ENCODE results near the gene BMF.
"Not testable (repeated sequence)": the region's sequence is repeated elsewhere in the genome, so short reads cannot be mapped to it uniquely, and the experiment has no call there.

BMF gene, protein sequence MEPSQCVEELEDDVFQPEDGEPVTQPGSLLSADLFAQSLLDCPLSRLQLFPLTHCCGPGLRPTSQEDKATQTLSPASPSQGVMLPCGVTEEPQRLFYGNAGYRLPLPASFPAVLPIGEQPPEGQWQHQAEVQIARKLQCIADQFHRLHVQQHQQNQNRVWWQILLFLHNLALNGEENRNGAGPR

DNA sequence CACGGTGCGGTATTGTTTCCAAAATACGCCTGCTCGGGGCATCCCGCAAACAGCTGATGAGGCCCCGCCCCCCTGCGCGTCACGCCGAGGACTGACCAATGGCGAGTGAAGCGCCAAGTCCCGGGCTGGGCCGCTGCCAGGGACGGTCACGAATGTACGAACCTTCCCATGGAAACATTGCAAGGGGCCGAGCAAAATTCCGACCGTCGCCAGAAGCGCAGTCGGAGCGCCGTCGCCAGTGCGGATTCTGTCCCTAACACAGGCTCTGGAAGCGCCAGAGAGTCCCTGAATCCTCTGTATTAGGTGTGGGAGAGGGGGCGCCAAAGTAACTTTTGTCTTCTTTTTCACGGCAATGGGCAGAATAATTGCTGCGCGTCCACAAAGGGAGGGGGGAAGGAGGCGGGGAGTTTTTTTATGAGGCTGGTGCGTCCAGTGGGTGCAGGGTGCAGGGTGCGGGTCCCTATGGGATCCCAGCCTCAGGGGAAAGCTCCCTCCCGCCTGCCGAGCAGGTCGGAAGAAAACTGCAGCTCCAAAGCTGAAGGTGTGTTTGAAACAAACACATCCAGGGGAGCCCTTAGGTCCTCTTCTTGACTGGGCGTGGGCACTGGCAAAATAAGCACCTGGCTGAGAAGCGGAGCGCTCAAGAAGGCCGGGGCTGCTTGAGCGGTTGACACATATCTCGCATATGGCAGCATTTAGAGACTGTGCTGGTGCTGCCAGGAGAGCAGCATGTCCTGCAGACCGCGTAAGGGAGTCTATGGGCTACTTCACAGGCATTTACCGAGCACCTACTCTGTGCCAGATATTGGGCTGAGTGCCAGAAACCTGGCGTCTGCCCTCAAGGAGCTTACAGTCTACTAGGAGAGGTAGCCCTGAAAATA, at the start of gene BMF:
TSS of gene BMF (minus strand) at position 25 of the 881 bp plus-strand sequence. CDS start 2,793 bp downstream, outside the sequence.
- peak; percentile 96 to 98 (median 97) for DNase-seq (ENCODE audit: low read depth in 2 of 3, low spot score in 1 of 3)

DNA sequence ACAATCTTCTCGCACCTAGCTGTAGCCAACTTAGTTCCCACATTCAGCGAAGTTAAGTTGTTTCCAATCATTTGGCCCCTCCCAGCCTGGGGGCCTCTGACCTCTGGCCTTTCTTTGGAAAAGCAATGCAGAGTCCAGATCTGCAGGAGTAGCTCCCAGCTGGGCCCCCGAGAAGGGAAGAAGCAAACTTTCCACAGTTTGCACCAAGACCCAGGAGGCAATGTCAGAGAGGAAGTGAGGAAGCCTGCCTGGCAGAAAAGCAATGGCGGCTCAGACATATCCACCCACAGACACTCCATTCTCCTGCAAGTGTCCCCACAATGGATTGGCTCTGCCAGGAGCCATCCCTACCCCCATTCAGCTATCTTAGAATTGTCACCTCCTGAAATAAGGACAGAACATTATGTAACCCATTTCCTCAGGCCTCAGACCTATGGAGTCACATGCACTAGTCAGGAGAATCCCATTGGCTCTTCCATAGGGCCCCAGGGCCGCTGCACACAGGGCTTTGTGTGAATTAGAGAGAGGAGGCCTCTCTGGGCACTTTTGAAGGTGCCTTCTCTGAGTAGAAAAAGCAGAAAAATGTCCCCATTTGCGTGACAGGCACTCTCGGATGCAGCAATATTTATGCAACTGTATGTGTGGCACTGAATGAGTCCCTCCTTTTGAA, 49.2 kb upstream of the BMF start:
- no peak for DNase-seq (ENCODE audit: low read depth in 2 of 3, low spot score in 1 of 3)

DNA sequence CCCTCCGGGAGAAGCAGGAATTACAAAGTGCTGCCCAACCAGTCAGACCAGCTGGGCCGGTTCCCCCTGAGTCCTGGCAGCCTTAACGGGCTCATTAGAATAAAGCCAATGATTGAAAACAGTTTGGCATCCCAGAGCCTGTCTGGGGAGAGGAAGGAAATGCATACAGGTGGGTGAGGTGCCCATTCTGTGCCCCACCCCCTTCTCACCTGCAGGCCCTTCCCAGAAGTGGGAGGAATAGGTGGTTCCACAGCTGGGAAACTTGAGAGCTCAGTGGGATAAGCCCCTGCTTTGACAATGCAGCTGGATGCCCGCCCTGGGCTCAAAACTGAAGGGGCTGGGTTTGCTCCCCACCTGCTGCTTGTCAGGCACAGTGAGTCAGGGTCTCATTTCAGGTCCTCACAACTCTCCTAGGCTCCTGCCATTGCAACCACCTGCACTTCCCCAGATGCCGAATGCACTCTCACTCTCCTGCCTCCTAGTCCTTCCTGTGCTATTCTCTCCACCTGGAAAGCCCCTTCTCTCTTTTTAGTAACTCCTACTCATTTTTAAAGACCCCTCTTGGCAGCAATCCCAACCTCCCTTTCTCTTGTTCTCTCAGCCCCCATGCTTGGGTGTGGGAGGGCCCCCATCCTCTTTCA, 46.7 kb upstream of the BMF start:
- no peak for DNase-seq (ENCODE audit: low read depth in 2 of 3, low spot score in 1 of 3)

DNA sequence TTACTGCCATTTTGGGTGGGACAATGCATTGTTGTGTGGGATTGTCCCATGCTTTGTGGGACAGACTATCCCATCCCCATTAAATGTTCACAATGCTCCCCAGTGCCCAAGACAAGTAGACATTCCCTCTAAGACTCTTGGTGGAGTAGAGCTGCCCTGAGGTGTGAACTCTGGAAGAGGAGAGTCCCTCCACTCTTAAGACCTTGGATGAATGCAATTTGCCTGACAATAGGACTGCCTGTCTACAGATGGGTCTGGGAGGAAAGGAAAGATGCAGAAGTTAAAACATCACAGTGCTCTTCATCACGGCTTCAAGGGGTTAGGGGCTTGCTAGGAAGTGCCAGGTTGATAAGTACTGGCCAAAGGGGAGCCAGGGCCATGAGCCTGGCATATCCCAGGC, 46.1 kb upstream of the BMF start:
- not testable (repeated sequence) for DNase-seq (ENCODE audit: low read depth in 2 of 3, low spot score in 1 of 3)

DNA sequence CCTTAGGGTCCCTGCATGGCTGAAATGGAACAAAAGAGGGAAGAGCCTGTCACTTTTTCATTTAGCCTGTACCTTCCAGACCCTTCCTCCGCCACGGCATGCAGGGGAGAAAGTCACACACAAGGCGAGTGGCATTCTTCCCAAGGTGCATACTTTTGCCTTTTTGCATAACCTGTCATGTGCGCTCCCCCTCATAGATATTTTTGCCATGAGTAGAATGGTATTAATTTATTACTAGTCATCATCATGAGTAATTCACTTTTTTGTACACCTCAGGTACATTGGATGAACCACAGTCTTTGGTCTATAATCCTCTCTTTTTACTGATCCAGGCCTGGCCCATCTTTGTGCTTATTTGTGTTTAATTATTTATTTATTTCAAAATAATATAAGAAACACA, 43.3 kb upstream of the BMF start:
- DNase-seq (ENCODE audit: low read depth in 2 of 3, low spot score in 1 of 3), result no peak

DNA sequence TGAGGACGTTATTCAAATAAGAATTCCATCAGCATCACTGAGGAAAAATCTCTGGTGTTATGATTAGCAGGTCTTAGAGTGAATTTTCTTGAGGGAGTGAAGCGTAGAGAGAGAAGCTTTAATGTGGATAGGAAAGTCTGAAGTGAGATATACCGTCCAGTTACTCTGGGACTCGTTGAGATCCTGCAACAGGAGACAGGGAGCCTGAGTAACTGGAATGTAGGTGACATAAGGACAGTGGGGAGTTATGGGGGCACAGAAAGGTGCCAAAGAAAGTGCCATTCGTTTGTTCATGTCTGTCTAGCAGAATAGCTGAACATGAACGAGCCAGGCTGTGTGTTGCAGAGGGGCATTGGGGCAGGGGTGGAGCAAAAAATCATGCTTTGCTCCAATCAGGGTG, 42.8 kb upstream of the BMF start:
- DNase-seq (ENCODE audit: low read depth in 2 of 3, low spot score in 1 of 3), result no peak

DNA sequence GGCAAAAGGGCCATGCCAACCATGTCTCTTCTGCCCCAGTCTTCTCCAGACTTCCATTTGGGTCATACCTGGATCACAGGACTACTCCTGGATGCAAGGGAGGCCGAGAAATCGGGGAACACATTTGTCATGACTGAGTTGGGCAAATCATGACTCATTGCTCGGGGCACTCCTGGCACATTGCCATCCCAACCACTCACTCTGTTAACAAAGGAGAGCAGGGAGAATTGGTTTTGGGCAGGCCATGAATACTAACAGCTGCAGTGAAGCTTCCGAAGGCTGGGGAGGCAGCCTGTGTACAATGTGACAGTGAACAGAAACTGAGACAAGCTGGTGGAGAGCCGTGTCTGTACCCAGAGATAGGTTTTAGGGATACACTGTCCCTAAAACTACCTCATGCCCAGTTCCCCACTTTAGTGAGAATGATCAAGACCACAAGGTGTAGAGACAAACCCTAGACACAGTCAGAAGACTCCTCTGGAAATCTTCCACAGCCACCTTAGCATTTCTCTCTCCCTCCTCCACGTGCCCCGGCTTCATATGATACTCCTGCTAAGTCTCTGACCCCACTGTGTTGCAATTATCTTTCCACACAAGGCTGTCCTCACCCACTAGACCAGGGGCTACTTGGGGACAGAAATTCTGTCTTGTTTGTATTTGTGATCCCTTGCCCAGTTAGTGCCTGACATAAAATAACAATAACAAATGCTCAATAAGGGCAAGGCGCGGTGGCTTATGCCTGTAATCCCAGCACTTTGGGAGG, 41.7 kb upstream of the BMF start:
- DNase-seq (ENCODE audit: low read depth in 2 of 3, low spot score in 1 of 3), result no peak

DNA sequence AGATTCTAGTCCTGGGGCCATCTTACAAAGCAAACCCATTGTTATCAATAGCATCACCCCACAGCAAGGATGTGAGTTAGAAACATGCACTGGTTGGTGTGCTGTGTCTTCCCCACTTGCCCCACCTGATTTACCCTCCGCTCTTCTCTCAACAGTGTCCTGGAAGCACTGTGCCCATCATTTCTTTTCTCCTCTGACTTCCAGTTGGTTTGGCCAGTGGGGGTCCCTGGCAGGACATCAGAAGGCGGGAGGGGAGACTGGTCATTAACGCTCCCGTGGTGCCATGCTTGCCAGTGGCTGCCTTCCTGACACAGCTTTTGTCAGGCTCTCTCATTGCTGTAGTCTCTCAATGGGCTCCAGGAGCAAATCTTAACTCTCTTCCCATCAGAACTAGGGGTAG, 40.7 kb upstream of the BMF start:
- no peak for DNase-seq (ENCODE audit: low read depth in 2 of 3, low spot score in 1 of 3)

DNA sequence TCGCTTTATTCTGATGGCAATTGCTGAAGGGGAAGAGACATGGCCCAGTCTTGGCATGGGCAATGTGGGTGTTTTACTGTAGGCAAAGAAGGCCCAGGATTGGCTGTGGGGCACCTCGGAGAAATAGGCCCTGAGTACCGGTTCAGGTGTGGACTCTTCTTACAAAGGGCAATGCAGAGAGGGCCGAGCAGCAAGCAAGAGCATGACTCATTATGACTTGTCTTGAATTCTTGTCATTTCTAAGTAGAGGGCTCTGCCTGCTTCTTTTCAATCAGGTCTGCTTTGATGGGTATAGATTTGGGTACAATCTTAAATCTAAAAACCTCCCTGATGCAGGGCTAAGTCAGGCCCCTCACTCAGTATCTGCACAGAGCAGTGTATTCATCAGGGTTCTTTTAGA, 37.4 kb upstream of the BMF start:
- DNase-seq (ENCODE audit: low read depth in 2 of 3, low spot score in 1 of 3), result no peak

DNA sequence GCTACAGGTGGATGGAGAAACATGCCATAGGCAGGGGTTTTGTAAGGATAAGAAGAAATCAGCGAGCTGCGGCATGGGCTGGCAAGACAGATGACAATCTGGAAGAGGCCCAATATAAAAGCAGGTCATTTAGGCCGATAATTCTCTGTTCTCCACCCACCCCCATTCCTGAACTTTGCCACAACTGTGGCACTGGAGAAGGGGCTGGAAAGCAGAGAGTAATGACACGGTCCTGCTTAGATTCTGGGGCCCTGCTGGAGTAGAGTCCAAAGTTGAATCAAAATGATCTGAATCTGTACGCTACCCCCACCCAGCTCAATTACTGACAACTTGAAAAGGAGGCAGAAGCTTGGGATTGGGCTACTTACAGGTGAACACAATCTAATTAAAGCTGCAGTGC, 33.7 kb upstream of the BMF start:
- DNase-seq (ENCODE audit: low read depth in 2 of 3, low spot score in 1 of 3), result no peak

DNA sequence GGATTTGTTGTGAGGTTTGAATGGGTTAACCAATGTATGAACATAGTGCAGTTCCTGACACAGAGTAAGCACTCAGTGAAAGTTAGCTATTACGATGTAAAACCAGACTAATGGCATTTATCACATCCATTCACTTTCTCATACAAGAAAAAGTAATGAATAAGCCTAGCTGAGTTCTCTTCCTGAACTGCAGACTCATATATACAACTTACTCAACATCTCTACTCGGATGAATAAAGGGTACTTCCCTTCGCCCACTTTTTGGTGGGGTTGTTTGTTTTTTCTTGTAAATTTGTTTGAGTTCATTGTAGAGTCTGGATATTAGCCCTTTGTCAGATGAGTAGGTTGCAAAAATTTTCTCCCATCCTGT, 29.5 kb upstream of the BMF start:
- DNase-seq (ENCODE audit: low read depth in 2 of 3, low spot score in 1 of 3), result not testable (repeated sequence)

DNA sequence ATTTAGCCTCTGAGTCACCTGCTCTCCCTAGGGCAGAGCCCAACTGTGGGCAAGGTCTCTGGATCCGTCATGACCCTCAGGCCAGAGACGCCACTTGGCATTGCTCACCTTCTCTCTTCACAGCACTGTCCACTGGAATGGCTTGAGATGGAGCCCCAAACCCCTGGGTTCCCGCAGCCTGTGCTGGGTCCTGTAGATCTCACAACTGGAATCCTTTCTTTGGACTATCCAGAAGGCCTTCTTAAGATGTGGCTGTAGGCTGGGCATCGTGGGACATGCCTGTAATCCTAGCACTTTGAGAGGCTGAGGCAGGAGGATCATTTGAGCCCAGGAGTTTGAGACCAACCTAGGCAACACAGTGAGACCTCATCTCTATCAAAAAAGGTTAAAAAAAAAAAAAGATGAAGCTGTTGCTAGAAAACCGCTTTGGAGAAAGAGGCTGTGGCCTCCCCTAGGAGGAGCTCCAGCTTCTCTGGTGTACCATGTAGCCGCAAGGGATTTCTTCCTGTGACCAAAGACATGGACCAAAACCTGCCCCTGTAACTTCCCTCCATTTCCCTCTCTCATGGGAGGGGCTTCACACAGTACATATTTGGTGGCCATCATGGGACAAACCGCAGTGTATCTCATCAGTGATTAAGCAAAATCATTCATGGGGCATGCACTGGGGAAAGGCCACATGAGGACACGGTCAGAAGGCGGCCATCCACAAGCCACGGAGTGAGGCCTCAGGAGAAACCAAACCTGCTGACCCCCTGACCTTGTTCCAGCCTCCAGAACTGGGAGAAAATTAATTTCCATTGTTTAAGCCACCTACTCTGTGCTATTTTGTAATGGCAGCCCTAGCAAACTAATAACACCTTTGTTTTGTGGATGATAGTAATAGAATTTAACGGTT, 28.9 kb upstream of the BMF start:
- no peak for DNase-seq (ENCODE audit: low read depth in 2 of 3, low spot score in 1 of 3)

DNA sequence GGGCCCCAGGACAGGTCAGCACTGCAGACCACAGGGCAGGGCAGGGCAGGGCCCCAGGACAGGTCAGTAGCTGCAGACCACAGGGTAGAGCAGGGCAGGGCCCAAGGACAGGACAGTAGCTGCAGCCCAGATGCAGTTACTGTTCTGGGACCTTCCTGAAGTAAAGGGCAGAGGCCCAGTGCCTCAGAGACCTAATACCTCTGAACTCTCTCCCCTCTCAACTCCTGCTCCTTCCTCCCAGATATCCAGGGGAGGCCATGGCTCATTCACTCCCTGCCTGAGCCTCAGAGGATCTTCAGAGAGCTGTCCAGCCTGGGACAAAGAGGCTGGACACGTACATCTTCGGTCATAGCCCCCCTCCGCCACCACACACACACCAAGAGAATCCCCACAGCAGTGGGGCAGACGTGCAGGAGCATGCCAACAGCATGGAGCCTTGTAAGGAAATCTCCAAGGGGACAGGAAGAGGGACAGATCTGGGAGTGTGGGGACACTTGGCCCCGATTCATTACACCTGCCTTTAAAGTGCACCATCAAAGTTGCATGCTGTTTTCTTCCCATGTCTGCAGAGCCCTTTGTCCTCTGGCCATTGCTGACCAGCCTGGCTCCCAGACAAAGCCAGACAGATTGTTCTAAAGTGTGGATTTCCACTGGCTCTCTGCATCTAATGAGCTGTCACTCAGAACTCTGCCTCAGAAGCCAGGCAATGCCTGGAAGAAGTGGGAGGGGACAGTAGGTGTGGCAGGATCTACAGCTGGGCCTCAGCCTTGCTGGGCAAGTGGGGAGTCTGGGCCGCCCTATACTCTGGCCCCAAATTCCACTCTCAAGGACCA, 28.0 kb upstream of the BMF start:
- no peak for DNase-seq (ENCODE audit: low read depth in 2 of 3, low spot score in 1 of 3)

DNA sequence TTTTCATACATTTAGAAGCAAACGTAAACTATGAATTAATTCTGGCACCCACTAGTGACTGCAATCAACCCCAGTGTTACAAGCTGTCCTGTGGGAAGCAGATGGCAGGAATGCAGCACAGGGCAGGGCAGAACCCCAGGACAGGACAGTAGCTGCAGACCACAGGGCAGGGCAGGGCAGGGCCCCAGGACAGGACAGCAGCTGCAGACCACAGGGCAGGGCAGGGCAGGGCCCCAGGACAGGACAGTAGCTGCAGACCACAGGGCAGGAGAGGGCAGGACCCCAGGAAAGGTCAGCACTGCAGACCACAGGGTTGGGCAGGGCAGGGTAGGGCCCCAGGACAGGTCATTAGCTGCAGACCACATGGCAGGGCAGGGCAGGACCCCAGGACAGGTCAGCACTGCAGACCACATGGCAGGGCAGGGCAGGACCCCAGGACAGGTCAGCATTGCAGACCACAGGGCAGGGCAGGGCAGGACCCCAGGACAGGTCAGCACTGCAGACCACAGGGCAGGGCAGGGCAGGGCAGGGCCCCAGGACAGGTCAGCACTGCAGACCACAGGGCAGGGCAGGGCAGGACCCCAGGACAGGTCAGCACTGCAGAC, 27.3 kb upstream of the BMF start:
- DNase-seq (ENCODE audit: low read depth in 2 of 3, low spot score in 1 of 3), result not testable (repeated sequence)

DNA sequence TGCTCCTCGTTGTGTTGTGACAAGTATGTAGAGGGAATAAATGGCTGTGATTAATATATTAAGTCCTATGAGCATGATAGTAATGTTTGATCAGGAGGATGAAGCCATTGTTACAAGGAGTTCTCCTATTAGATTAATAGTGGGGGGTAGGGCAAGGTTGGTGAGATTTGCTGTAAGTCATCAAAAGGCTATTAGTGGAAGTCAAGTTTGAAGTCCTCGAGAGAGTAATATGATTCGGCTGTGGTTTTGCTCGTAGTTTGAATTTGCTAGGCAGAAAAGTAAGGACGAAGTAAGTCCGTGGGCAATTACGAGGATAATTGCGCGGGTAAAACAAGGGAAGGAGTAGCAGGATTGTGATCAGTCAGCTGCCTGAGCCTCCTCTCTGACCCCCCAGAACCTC, 26.2 kb upstream of the BMF start:
- no peak for DNase-seq (ENCODE audit: low read depth in 2 of 3, low spot score in 1 of 3)

DNA sequence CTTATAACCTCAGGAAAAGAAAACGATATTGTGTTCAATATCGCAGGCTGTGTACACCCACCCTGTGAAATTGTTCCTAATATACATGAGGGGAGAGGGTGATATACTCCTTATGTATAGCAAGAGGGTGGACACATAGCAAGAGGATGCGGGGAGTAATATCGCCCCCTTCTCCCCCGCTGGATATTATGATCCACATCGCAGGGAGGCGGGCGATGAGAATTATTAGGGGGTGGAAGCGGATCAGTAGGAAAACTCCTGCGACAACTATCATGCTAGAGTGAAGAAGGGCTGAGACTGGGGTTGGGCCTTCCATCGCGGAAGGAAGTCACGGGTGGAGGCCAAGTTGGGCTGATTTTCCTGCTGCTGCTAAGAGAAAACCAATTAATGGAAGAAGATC, 24.9 kb upstream of the BMF start:
- no peak for DNase-seq (ENCODE audit: low read depth in 2 of 3, low spot score in 1 of 3)

DNA sequence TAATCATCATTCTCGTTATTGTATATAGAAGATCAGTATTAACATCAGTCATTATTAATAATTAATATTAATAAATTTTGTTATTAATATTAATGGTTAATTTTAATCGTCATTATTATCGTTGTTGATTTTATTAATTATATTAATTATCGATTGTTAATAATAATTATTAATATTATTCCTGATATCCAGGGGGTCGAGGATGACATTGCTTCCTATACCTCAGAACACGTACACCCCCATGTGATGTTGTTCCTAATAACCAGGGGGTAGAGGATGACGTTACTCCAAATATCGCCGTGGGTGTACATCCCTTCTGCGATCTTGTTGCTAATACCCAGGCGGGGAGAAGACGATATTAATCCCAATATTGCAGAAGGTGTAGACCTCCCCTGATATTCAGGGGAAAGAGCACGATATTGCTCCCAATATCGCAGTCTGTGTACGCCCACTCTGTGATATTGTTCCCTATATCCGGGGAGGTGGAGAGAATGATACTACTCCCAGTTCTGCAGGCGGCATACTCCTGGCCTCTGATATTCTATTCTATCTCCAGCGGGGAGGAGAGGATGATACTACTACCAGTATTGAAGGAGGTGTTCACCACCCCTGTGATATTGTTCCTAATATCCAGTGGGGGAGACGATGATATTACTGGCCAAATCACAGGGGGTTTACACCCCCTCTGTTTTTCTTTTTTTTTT, 22.3 kb upstream of the BMF start:
- no peak for DNase-seq (ENCODE audit: low read depth in 2 of 3, low spot score in 1 of 3)

DNA sequence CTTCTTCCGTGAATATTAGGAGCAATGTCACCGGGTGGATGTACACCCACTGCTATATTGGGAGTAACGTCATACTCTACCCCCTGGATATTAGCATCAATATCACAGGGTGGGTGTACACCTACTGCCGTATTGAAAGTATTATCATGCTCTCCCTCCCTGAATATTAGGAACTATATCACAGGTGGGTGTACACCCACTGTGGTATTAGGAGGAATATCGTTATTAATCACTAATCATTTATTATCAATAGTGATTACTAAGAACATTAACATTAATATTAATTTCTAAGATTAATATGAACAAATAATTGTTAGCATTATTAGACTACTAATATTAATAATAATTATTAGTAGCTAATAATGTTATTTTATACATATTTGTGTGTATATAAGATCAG, 21.4 kb upstream of the BMF start:
- no peak for DNase-seq (ENCODE audit: low read depth in 2 of 3, low spot score in 1 of 3)

Data from stimulated activated CD4-positive, alpha-beta T cell treated with anti-CD3 and anti-CD28 coated beads, Interleukin-12 subunit alpha, Interleukin-12 subunit beta, amount 100 ng/mL, for 48 hours (primary cell).